AG04450 (cell line): ENCODE measurements around the gene TIMP3. TPM values are rescaled to one million over a fixed set of nuclear protein-coding genes. Genes with fewer than 3 reads are reported as not detected.
A peak's percentile ranks its signal among the peaks of the same experiment; 100 is the strongest.

ENCODE experiments used
- CTCF ChIA-PET: fragments of 300-600, 350-600 bp; formaldehyde crosslinking; extraction: SDS; loops from one replicate; lab custom pipeline; 2022; ENCODE audit warnings: antibody characterized with exemption, inconsistent platforms; lab: Charles Lee
- POLR2A ChIA-PET: fragments of 350-600 bp; formaldehyde crosslinking; extraction: SDS; loops from one replicate; lab custom pipeline; 2021; ENCODE audit warnings: antibody characterized with exemption, inconsistent platforms; lab: Yijun Ruan, JAX
- DNase-seq: peaks from one replicate; pipeline ENCODE4 v3.0.0-alpha.2; 2011; ENCODE audit warnings: low read depth, low spot score
- H3K27ac ChIP-seq: one replicate; pipeline ENCODE4 v1.5.1; 2012; ENCODE audit warnings: low read depth, low read length, control low read depth
- H3K27me3 ChIP-seq: one replicate; pipeline ENCODE4 v1.6.0; 2012; ENCODE audit warnings: low read length; ENCODE audit not compliant: control insufficient read depth, insufficient read depth
- H3K4me3 ChIP-seq: 2 replicates; pipeline ENCODE4 v1.5.1; 2011; ENCODE audit warnings: mild to moderate bottlenecking, low read depth, low read length, control low read depth
- H3K9me3 ChIP-seq: 2 replicates; pipeline ENCODE4 v1.5.1; 2012; ENCODE audit warnings: low read length; ENCODE audit not compliant: control insufficient read depth, insufficient read depth
- CTCF ChIP-seq: IDR thresholded peaks from 2 replicates; pipeline ENCODE4 v1.5.1; 2011; ENCODE audit warnings: low read depth, low read length, control low read depth, inconsistent platforms
- polyA plus RNA-seq: library from polyadenylated mRNA; depleted of rRNA; stranded (reverse); fragments of >200 nt; gene quantifications from 2 replicates; pipeline ENCODE4 v1.2.3, GENCODE V29; 2011

Gene TIMP3
- polyA plus RNA-seq, 1 experiment, result 486 TPM

- ChIA-PET POLR2A (interaction anchor here (1.6 kb wide), 1 partner anchor 27 kb away, joined by 3 read pairs; the partner anchor contains the start of gene TIMP3), CTCF (interaction anchor here (0.5 to 2.5 kb wide), 10 partner anchors 9 to 858 kb away, joined by 3 to 18 read pairs (median 4); no protein-coding TSS in a partner anchor)
- Histone ChIP-seq H3K4me3 (no peak overlapping the region), H3K27me3 (no peaks in the 10 kb centered on the region), H3K9me3 (no peaks in the 10 kb centered on the region), H3K27ac (peak overlapping the region; percentile 39)
- no peak; the same call in 1 of the 2 replicates for TF ChIP-seq CTCF
- DNase-seq, result no peak
Measured at GRCh38 chr22:32828150-32828549, 26.6 kb downstream of the TIMP3 start.

DNA sequence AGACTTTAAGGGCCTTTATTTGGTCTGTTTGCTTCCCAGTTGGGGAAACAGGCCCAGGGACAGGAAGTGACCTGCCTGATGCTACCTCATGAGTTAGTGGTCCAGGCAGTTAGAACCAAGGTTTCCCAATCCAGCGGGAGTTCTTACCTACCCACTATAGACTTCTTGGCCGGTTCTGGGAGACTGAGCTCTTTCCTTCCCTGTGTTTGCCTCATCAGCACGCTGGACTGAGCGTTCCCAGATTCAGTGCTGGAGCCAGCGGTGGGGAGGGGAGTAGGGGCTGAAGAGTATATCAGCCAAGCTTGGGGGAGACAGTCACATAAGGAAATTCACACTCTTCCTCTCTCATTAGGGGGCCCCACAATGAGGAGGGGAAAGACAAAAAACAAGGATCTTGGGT, 27.1 kb downstream of the TIMP3 start:
- TF ChIP-seq CTCF, result no peak
- H3K9me3 ChIP-seq, result no peaks in the 10 kb centered on the region
- POLR2A ChIA-PET, result interaction anchor here (1.6 kb wide), 1 partner anchor 27 kb away, joined by 3 read pairs; the partner anchor contains the start of gene TIMP3
- no peak for DNase-seq
- no peaks in the 10 kb centered on the region for H3K27me3 ChIP-seq
- H3K27ac ChIP-seq, result peak overlapping the region; percentile 39
- H3K4me3 ChIP-seq, result no peak overlapping the region
- CTCF ChIA-PET, result interaction anchor here (1.2 to 2.2 kb wide), 3 partner anchors 8 to 858 kb away, joined by 4 to 18 read pairs (median 4); no protein-coding TSS in a partner anchor

GRCh38 chr22:32829451-32829851, 27.9 kb downstream of the TIMP3 start:
- no peak for DNase-seq
- Histone ChIP-seq H3K4me3 (no peak overlapping the region), H3K27me3 (no peaks in the 10 kb centered on the region), H3K27ac (peak overlapping the region; percentile 39), H3K9me3 (no peaks in the 10 kb centered on the region)
- ChIA-PET POLR2A (no interaction called here), CTCF (no interaction called here)
- no peak for TF ChIP-seq CTCF

DNA sequence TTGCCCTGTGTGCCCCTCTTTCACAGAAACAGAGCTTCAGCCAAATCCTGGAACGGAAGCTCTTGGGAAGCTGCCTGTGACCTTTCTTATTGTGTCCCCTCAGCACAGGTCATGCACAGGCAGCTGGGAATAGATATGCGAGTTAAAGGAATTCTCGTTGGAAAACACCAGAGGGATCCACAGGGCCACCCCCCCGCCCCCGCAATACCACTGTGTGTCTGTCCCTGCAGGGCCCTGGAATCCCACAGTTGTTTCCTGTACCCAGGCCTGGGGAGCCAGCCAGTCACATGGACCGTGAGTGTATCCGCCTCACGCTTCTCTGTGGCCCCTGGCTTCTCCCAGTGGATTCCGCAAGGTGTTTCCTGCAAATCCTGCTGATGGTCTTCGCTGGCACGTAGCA, 29.0 kb downstream of the TIMP3 start:
- TF ChIP-seq CTCF, result no peak
- Histone ChIP-seq H3K4me3 (no peak overlapping the region), H3K27ac (no peak overlapping the region), H3K9me3 (no peaks in the 10 kb centered on the region), H3K27me3 (no peaks in the 10 kb centered on the region)
- POLR2A ChIA-PET, result no interaction called here
- CTCF ChIA-PET, result interaction anchor here (1.1 to 1.7 kb wide), 2 partner anchors 34 to 302 kb away, joined by 3 to 7 read pairs; no protein-coding TSS in a partner anchor
- no peak for DNase-seq

DNA sequence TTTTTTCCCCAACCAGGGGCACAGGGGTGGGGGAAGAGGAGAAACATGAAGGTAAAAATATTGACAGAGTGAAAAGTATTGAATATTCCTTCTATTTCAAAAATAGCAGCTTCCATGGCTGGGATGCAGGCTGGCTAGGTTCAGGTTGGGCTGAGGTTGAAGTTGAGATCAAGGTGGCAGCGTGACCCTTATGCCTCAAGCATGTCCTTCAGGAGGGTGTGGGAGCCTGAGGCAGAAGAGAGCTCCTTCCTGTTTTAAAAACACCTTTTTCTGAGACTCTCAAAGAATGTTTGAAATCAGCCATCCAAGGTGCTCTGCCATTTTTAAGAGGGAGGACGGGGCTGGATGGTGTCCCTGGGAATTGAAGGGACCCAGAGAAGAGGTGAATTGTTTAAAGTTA, 29.5 kb downstream of the TIMP3 start:
- no peak for TF ChIP-seq CTCF
- H3K27me3 ChIP-seq, result no peaks in the 10 kb centered on the region
- no peak overlapping the region for H3K4me3 ChIP-seq
- DNase-seq, result no peak
- POLR2A ChIA-PET, result no interaction called here
- peak overlapping the region; percentile 39 for H3K27ac ChIP-seq
- CTCF ChIA-PET, result interaction anchor here (1.1 to 1.7 kb wide), 2 partner anchors 35 to 302 kb away, joined by 3 to 7 read pairs; no protein-coding TSS in a partner anchor
- no peaks in the 10 kb centered on the region for H3K9me3 ChIP-seq
